ENCODE measurements around the gene AFF1. TPM values are rescaled to one million over a fixed set of nuclear protein-coding genes. Genes with fewer than 3 reads are reported as not detected.

The AFF1 gene
- total and polyA plus RNA-seq, 2 experiments from 2014 or later, result 31.9 to 38.7 TPM

DNA sequence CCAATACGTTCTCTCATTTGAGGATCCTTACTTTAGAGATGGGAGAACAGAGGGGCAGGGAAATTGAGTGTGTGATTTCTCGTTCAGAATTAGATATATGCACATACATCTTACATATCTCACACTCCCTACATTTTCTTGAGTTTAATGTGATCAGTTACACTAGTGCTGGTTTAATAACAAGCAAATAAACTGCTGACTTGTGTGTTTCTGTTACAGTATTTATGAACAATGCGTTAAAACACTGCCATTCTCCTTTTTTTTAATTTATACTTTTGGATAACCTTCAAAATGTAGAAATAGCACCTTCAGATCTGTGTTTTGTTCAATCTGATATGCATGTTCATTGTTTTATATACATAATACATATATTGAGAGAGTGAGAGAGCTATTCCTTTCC, 155.5 kb downstream of the AFF1 start:
- WGBS (ENCODE audit: low lambda C conversion rate, missing lambda C conversion rate), result 97% methylated on average over 3 of the region's 3 CpGs
- peaks cover 36% of the 10 kb centered on the region for H3K79me2 ChIP-seq
- no peaks in the 10 kb centered on the region for H4K20me1 ChIP-seq (ENCODE audit: insufficient read depth, poor library complexity, severe bottlenecking)
- no peaks in the 10 kb centered on the region for H3K36me3 ChIP-seq (replicated peaks; ENCODE audit: insufficient read depth, low read depth)
- H3K27me3 ChIP-seq, result no peaks in the 10 kb centered on the region
- peak overlapping the region; percentile 39 for H3K27ac ChIP-seq
- H3K9me3 ChIP-seq (ENCODE audit: low read depth), result no peaks in the 10 kb centered on the region
- DNase-seq (ENCODE audit: low spot score), result no peak
- H3K9me2 ChIP-seq (replicated peaks; ENCODE audit: insufficient read depth), result no peaks in the 10 kb centered on the region
- H2AFZ ChIP-seq, result no peak overlapping the region
- TF ChIP-seq, protein P1, sequence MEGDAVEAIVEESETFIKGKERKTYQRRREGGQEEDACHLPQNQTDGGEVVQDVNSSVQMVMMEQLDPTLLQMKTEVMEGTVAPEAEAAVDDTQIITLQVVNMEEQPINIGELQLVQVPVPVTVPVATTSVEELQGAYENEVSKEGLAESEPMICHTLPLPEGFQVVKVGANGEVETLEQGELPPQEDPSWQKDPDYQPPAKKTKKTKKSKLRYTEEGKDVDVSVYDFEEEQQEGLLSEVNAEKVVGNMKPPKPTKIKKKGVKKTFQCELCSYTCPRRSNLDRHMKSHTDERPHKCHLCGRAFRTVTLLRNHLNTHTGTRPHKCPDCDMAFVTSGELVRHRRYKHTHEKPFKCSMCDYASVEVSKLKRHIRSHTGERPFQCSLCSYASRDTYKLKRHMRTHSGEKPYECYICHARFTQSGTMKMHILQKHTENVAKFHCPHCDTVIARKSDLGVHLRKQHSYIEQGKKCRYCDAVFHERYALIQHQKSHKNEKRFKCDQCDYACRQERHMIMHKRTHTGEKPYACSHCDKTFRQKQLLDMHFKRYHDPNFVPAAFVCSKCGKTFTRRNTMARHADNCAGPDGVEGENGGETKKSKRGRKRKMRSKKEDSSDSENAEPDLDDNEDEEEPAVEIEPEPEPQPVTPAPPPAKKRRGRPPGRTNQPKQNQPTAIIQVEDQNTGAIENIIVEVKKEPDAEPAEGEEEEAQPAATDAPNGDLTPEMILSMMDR (IDR thresholded peaks at IDR 0.05; ENCODE audit: poor library complexity), result no peak
- TF ChIP-seq EZH2 (IDR thresholded peaks at IDR 0.05; ENCODE audit: borderline replicate concordance) (no peak), EZH2phosphoT487 (IDR thresholded peaks at IDR 0.05; ENCODE audit: low read depth, severe bottlenecking, unreplicated experiment) (no peak)
- no peak overlapping the region for H3K4me2 ChIP-seq
- H3K4me1 ChIP-seq (ENCODE audit: insufficient read depth), result no peaks in the 10 kb centered on the region
- no peak overlapping the region for H3K4me3 ChIP-seq

DNA sequence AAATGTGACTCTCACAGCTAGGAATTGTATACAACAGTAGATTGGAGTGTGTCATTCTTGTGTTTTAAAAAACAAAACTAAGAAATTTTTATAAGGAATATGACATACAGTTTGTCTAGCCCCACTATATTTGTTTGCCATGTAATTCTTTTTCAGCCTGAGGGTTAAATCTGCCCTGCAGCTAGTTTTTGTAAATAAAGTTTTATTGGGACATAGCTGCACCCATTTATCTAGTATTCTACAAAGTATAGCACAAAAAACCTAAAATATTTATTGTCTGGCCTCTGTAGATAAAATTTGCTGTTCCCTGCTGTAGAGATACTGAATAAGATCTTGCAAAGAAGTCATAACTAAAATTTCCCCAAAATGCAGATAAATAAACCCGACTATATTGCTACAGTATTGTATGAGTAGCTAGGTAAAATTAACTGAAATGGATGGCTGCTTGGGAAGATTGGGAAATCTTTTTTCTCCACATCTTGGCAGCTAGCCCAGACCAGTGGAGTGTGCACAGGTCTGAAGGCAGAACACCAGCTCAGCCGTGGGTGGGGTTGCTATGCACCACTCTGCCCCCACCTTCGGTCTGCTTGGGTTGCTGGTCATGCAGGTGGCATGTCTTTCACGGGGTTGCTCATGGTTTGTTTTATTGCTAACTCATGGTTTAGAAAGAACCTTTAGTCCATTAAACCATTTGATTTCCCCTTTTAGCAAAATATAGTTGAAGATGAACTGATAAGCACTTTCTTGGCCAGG, 157.8 kb downstream of the AFF1 start:
- Histone ChIP-seq H3K9me2 (replicated peaks; ENCODE audit: insufficient read depth) (no peaks in the 10 kb centered on the region), H3K9me3 (ENCODE audit: low read depth) (no peaks in the 10 kb centered on the region), H2AFZ (no peak overlapping the region), H4K20me1 (ENCODE audit: insufficient read depth, poor library complexity, severe bottlenecking) (no peaks in the 10 kb centered on the region), H3K79me2 (peaks cover 28% of the 10 kb centered on the region), H3K27me3 (no peaks in the 10 kb centered on the region), H3K4me3 (no peak overlapping the region), H3K4me1 (ENCODE audit: insufficient read depth) (no peaks in the 10 kb centered on the region), H3K36me3 (replicated peaks; ENCODE audit: insufficient read depth, low read depth) (no peaks in the 10 kb centered on the region), H3K4me2 (no peak overlapping the region), H3K27ac (peak overlapping the region; percentile 50)
- 60% methylated on average over 4 of the region's 4 CpGs for WGBS (ENCODE audit: low lambda C conversion rate, missing lambda C conversion rate)
- no peak for TF ChIP-seq EZH2phosphoT487 (IDR thresholded peaks at IDR 0.05; ENCODE audit: low read depth, severe bottlenecking, unreplicated experiment)
- no peak for TF ChIP-seq EZH2 (IDR thresholded peaks at IDR 0.05; ENCODE audit: borderline replicate concordance)
- TF ChIP-seq, protein P1 (IDR thresholded peaks at IDR 0.05; ENCODE audit: poor library complexity), result no peak
- DNase-seq (ENCODE audit: low spot score), result peak; percentile 82

DNA sequence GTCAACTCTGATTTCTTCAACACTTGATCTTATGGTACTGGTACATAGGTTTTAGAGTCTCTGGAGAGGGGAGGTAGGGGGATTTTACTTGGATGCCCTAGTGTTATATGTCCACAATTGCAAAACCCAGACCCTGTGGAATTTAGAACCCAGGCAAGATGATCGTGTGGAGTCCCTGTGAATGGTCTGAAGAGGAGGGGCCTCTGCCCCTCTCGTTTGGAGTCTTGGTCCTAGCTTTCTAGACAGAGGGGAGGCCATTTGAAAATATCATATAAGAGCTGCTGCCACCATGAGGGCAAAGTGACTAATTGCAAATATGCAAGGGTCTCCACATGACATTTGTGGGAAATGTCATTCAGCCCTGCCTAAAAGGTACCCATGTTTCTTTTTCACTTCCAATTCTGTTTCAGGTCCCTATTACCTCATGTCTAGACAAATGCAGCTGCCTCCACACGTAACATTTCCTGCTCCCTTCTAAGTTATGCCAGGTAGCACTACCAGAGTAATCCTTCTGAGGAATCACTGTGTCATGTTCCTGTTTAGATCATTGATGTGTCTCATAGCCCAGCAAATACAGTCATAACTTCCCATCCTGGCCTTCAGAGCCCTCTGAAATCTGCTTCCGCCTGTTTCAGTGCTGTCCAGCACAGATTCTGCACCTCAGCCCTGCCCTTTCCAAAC, 158.8 kb downstream of the AFF1 start:
- no peak for TF ChIP-seq EZH2phosphoT487 (IDR thresholded peaks at IDR 0.05; ENCODE audit: low read depth, severe bottlenecking, unreplicated experiment)
- TF ChIP-seq EZH2 (IDR thresholded peaks at IDR 0.05; ENCODE audit: borderline replicate concordance), result no peak
- TF ChIP-seq, protein P1 (IDR thresholded peaks at IDR 0.05; ENCODE audit: poor library complexity), result peak; percentile 65
- Histone ChIP-seq H3K4me3 (no peak overlapping the region), H3K27me3 (no peaks in the 10 kb centered on the region), H3K4me2 (no peak overlapping the region), H3K4me1 (ENCODE audit: insufficient read depth) (no peaks in the 10 kb centered on the region), H3K36me3 (replicated peaks; ENCODE audit: insufficient read depth, low read depth) (no peaks in the 10 kb centered on the region), H4K20me1 (ENCODE audit: insufficient read depth, poor library complexity, severe bottlenecking) (no peaks in the 10 kb centered on the region), H3K79me2 (peaks cover 24% of the 10 kb centered on the region), H2AFZ (no peak overlapping the region), H3K27ac (peak overlapping the region; percentile 50), H3K9me2 (replicated peaks; ENCODE audit: insufficient read depth) (no peaks in the 10 kb centered on the region), H3K9me3 (ENCODE audit: low read depth) (no peaks in the 10 kb centered on the region)
- peak; percentile 65 for DNase-seq (ENCODE audit: low spot score)
- 47% methylated on average over 4 of the region's 4 CpGs for WGBS (ENCODE audit: low lambda C conversion rate, missing lambda C conversion rate)
